ENCODE measurements around the gene ITGB3. TPM values are rescaled to one million over a fixed set of nuclear protein-coding genes. Genes with fewer than 3 reads are reported as not detected.
"Not testable (repeated sequence)": the region's sequence is repeated elsewhere in the genome, so short reads cannot be mapped to it uniquely, and the experiment has no call there.

Gene ITGB3
- total RNA-seq, 1 donor from 2014 or later: 529 TPM

- DNase-seq (ENCODE audit: low read depth): no peak
Observed at GRCh38 chr17:47244697-47245096, 8.9 kb upstream of the ITGB3 start.

DNA sequence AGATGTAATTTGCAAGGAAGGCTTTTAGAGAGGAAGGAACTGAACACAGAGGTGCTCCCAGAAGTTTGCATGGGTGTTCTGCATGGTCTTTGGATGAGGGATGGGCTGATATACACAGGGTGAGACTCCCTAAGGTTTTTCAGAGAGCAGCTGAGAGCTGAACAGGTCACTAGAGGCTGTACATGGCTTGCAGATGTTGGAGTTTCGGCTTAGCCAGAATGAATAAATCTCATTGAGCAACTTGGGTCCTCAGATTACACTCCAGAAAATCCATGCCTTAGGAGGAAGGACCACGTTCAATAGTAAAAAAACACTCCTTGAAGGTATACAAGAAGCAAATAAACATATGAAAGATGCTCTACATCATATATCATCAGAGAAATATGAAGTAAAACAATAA lies 7.5 kb upstream of the ITGB3 start:
- DNase-seq (ENCODE audit: low read depth): no peak

GRCh38 chr17:47250855-47251254 lies 2.8 kb upstream of the ITGB3 start:
- DNase-seq (ENCODE audit: low read depth): no peak

DNA sequence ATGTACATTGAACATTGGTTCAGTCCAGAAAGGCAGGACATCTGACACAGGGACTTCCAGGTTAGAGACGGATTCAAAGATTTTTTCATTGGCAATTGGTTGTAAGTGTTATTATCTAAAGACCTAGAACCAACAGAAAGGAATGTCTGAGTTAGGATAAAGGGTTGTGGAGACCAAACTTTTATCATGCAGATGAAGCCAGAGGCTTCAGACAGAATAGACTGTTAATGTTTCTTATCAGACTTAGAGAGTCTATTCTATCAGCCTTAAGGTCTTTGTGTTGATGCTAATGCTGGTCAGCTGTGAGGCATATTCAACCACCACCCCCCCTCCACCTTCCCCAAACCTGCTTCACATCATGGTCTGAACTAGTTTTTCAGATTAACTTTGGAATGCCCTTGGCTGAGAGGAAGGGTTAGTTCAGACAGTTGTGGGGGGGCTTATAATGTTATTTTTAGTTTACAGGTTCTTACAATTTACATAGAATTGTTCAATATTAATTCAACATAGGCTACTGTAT lies 2.1 kb upstream of the ITGB3 start:
- no peak for DNase-seq (ENCODE audit: low read depth)

- DNase-seq (ENCODE audit: low read depth): no peak
Observed at GRCh38 chr17:47252209-47252608, 1.4 kb upstream of the ITGB3 start.

GRCh38 chr17:47252766-47253512 lies 688 bp upstream of the ITGB3 start:
- no peak for DNase-seq (ENCODE audit: low read depth)

DNA sequence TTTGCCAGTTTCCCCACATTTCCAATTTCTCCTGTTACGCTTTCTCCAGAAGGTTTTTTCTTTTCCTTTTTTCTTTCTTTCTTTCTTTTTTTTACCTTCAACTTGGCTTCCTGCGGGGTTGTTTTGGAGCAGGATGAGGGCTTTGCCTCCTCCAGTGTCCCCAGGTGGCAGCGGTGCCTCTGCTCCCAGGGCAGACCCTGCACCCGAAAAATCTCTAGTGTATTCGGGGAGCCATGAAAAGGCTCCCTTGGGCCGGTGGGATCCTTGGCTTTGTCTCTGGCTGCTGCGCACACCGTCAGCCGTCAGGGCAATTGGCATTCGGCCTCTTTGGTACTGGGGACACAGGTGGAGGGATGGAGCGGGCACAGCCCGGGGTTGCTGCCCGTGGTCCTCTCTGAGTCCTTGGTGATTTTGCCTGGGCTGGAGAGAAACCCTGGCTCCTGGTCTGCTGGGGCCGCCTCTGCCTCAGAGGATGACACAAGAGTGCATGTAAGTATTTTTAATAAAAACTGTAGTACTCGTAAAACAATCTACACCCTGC lies 846 bp downstream of the ITGB3 start:
- DNase-seq (ENCODE audit: low read depth): no peak

GRCh38 chr17:47257651-47258339 lies 4.2 kb downstream of the ITGB3 start:
- DNase-seq (ENCODE audit: low read depth): peak; percentile 96

- no peak for DNase-seq (ENCODE audit: low read depth)
Observed at GRCh38 chr17:47262586-47262985, 9.0 kb downstream of the ITGB3 start.

DNA sequence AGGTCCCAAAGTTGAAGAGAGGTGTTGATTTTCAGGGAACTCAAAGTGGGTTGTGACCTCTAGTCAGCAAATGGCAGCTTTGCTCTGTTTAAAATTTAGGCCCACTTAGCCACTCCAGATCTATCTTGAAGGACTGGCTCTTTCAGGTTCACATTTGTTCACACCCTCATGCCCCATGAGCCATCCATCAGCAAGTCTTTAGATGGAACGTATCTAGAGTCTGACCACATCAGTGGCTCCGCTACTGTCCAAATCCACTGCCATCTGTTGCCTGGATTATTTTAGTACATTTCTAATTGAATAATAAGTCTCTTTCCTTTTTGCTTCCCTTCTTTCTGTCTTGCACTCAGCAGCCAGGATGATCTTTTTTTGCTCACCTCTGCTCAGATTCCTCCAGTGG lies 10.5 kb downstream of the ITGB3 start:
- DNase-seq (ENCODE audit: low read depth): no peak

- peak; percentile 85 for DNase-seq (ENCODE audit: low read depth)
Observed at GRCh38 chr17:47265983-47266541, 12.4 kb downstream of the ITGB3 start.

DNA sequence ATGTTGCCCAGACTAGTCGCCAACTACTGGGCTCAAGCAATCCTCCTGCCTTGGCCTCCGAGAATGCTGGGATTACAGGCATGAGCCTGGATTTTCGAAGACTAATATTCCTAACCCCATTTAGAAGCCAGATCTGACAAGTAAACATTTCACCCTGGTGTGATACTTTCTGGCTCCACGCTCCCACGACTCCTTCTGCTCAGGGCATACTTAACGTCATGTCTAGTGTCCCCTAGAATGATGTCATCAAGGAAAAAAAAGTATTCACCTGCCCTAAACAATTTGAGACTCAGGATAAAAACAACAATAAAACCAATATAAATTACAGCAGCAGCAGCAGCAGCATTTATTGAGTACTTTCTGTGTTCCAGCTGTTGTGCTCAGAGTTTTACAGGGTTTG lies 13.2 kb downstream of the ITGB3 start:
- peak; percentile 85 for DNase-seq (ENCODE audit: low read depth)

- peak; percentile 100 for DNase-seq (ENCODE audit: low read depth)
Observed at GRCh38 chr17:47267354-47267828, 13.8 kb downstream of the ITGB3 start.

- not testable (repeated sequence) for DNase-seq (ENCODE audit: low read depth)
Observed at GRCh38 chr17:47268964-47269363, 15.3 kb downstream of the ITGB3 start.

DNA sequence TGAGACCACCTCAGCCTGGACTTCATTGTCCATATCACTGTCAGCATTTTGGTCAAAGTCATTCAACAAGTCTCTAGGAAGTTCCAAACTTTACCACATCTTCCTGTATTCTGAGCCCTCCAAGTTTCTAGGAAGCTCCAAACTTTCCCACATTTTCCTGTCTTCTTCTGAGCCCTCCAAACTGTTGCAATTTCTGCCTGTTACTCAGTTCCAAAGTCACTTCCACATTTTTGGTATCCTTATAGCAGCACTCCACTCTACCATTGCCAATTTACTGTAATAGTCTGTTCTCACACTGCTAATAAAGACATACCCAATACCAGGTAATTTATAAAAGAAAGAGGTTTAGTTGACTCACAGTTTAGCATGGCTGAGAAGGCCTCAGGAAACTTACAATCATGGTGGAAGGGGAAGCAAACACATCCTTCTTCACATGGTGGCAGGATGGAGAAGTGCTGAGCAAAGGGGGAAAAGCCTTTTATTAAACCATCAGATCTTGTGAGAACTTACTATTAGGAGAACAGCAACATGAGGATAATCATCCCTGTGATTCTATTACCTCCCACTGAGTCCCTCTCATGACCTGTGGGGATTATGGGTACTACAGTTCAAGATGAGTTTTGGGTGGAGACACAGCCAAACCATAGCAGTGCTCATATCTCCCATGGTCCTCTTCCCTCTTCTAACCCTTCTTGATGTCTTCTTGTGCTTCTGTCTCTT lies 16.1 kb downstream of the ITGB3 start:
- DNase-seq (ENCODE audit: low read depth): not testable (repeated sequence)

DNA sequence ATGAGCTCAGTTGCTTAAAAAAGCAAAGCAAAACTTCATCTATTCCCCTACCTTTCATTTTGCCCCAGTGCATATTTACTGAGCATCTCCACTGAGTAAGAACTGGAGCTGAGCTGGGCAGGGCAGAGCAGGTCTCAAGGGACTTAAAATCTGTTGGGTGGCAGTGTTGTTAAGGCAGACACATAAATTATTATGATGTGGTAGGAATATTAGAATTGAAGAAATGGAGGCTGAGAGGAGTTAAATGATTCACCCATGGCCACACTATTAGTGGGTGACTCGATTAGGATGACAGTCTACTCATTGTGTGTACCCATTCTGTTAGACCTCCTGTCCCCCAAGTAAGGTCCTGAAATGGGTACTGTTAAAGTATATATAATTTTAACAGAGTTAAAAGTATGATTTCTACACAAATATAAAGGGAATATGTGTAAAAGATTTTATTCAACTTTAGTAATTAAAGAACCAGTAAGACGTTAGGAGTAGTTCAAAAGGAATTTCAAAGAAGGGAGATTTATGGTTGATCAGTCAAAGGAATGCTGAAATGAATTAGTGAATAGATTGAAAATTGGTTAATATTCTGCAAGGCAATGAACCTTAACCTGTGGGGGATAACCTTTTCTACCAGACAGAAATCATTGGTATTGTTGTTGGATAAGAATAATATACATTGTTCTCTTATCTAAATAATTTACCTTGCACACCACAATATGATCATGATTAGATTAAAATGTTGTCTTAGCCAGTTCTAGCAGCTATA lies 17.5 kb downstream of the ITGB3 start:
- peak; percentile 92 for DNase-seq (ENCODE audit: low read depth)

DNA sequence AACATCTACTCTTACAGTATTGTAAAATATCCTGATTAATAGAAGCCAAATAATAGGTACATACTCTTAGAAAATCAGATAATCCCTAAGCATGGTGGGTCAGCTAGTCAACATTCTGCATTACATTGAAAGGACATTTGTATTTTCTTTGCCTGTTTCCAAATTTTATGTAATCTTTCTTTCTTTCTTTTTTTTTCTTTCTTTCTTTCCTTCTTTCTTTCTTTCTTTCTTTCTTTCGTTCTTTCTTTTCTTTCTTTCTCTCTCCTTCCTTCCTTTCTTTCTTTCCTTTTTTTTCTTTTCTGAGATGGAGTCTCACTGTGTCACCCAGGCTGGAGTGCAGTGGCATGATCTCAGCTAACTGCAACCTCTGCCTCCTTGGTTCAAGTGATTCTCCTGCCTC lies 18.9 kb downstream of the ITGB3 start:
- DNase-seq (ENCODE audit: low read depth): no peak

GRCh38 chr17:47273245-47273644 lies 19.6 kb downstream of the ITGB3 start:
- no peak for DNase-seq (ENCODE audit: low read depth)

DNA sequence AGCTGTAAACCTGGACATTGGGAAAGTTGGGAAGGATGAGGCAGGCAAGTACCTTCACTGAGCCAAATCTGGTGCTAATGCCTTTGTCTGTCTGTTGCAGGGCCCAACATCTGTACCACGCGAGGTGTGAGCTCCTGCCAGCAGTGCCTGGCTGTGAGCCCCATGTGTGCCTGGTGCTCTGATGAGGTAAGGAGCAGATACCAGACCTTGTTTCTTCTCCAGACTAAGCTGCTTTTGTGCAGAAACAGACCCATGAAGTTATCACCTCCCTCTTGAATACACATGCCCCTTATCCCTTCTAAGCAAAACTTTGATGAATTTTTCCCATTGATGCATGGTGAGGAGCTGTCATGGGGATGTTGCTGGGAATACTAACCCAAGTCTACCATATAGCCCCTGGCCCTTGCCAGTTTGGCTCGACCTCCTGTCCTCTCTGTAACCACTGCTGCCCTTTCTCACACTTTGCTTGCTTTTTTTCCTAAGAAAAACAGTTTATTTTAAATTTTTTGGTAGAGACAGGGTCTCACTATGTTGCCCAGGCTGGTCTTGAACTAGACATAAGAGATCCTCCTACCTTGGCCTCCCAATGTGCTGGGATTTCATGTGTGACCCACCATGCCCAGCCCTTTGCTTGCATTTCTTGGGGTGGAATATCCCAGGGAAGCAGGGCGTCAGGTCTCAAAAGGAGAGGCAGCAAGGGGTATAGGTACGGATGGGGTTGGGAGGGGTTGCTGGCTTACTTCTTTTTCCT lies 20.9 kb downstream of the ITGB3 start:
- no peak for DNase-seq (ENCODE audit: low read depth)

- DNase-seq (ENCODE audit: low read depth): peak; percentile 87
Observed at GRCh38 chr17:47275245-47275984, 21.8 kb downstream of the ITGB3 start.

Measured in renal cortical epithelial cell (primary cell).